CD4-positive, alpha-beta T cell treated with Interleukin-15 for 1 hour (primary cell): ENCODE results near the gene SLC43A1.

Experiments used
- DNase-seq: peaks from one replicate; pipeline ENCODE4 v3.0.0-alpha.2; 2020

The SLC43A1 gene

DNA sequence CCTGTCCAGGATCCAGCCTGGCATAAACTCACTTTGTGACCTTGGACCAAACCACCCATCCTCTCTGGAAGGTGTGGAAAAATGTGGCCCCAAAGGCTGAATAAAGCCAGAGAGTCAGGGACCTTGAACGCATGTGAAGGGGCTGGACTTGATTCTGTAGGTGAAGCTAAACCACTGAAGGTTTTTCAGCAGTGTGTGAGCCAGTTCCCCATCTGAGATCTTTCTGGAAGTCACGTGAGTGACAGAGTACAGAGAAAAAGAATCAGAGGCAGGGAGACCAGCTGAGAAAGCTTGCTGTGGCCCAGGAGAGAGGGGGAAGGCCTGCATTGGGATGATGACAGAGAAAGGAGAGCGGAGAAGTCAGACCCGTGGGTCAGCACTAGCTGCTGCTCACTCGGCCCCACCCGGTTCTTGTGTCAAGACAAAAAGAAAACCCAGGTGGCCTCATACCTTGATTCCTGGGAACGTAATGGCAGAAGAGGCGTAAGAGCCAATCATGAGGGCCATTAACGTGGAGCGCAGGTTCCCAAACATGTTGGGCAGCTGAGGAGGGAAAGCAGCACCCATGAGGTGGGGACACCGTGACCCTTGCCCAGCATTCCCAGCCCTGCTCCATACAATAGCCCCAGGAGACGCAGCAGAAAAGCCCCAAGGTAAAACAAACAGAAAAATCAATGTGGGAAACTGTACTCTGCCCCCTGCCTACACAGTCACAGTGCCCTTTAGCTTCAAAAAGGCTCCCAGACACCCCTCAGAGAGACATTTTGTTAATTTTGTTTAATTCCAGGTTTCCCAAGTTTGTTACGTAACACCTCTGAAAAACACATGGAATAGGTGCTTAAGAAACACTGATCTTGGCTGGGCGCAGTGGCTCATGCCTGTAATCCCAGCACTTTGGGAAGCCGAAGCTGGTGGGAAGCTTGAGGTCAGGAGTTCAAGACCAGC is 17.9 kb downstream of the SLC43A1 start:
- DNase-seq = no peak

DNA sequence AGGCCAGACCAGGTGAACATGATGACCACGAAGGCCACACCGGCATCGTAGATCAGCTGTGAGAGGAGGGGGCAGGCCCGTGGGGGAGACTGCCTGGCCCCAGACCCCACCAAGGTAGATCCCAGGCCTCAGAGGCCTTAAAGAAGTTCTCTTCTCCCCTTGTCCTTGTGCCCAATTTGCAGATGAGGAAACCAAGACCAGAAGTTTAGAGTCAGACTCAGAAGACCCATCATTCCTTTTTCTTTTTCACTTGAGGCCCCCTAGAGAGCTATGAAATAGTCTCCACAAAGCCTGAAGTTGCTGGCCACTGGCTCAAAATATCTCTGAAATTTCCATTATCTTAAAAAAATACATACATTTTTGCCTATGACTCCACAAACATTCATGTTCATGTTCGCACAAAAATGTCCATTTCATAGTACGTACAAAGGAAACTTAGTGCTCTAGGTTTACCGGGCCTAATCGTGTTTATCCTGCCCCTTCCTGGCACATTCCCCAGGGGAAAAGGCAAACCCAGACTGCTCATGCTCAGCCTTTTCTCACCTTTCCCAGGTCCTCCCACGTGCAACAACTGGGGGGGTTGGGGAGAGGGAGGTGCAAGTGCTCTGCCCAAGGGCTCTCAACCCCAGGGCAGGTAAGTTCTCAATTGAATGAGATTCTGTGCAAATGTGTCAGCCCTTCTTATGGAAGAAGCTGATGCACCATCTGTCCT is 19.2 kb downstream of the SLC43A1 start:
- DNase-seq = no peak

DNA sequence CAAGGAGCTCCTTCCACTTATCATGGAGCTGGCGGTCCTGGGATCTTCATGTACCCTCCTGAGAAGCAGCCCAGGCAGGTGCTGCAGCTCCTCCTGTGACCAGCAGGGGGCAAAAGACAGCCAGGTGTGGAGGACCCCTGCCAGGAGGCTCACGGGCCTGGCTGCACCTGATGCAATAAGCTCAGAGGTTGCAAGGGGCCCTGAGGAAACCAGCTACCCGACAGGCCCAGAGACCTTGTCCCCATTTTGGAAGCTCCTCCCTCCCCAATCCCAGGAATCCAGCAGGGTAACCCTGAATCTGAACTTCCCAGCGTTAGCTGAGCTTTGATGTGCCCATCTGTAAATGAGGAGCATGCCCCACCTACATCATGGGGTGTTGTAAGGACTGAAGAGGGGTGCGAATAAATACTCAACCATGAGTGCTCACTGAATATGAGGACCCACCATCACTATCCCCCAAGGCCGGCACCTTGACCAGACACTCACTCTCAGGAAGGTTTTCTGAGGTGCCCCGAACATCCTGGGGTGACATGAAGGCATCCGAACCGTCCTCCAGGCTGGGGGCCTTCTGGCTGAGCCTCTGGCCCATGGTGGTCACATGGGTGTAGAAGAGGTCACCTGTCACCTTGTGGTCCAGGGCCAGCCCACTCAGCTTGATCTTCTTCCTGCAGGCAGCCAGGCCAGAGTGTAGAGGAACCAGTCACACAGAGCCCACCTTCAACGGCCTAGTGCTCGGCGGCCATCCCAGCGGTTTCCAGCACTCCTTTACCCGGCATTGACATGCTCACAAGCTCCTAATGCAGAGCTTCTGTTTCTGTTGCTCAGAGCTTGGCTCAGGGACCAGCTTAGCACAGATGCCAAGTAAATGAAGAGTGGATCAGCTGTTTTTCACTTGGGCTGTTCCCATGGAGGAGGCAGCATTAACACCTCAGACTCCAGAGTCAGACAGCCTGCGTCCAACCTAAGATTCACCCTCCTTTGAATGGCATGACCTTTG is 21.7 kb downstream of the SLC43A1 start:
- DNase-seq = peak; percentile 69

DNA sequence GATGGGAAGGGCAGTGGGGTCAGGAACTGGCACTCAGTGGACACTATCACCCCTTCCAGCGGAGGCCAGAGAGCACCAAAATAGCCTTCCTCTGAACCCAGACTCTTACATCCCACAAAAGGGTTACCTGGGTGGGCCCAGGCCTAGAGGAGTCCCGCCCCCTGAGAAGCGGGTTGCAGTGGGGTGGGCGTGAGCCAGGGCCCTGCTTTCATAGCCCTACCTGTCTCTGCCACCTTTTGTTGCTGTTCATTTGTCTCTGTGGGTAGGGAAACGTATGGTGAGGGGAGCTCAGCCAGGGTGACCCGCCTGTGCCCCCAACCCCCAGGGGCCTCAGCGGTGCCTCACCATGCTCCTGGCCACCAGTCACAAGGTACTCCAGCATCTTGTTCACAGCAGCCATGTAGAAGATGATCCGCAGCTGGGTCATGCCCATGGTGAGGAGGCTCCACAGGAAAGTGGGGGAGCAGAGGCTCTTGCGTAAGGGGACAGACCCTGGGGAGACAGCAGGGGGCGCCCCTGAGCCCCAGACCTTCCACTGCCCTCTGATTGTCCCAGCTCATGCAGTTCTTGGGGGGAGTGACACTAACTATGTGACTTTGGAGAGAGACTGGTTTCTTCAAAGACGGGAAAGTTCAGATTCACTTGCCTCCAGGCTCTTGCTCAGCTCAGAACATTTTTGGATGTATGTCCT is 24.0 kb downstream of the SLC43A1 start:
- peak; percentile 37 for DNase-seq

DNA sequence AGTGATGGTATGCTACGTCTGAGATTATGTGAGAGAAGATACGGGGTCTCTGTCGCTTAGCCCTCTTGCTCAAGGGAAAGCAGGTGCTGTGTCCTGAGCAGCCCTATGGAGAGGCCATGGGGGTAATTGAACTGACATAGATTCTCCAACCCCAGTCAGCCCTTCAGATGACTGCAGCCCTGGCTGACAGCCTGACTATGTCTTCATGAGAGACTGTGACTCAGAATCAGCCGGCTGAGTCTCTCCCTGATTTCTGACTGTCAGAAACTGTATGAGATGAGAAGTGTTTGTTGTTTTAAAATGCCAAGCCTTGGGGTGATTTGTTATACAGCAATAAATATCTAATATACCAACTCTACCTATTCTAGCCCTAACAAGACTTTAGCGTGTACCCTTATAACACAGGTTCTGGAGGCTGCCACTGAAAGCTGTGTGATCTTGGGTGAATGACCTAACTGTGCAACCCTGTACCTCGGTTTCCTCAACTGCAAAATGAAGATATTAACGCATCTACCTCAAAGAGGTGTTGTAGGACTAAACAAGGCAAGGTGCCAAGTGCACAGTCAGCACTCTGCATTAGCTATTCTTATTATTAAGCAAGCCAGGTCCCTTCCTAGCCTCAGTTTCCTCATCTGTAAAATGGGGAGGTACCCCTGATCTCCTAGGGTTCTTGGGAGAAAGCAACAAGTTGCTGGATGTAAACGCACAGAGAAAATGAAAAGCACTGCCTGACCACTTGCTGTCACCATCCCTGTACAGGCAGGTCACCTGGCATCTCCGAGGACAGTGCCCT is 24.9 kb downstream of the SLC43A1 start:
- no peak for DNase-seq

DNA sequence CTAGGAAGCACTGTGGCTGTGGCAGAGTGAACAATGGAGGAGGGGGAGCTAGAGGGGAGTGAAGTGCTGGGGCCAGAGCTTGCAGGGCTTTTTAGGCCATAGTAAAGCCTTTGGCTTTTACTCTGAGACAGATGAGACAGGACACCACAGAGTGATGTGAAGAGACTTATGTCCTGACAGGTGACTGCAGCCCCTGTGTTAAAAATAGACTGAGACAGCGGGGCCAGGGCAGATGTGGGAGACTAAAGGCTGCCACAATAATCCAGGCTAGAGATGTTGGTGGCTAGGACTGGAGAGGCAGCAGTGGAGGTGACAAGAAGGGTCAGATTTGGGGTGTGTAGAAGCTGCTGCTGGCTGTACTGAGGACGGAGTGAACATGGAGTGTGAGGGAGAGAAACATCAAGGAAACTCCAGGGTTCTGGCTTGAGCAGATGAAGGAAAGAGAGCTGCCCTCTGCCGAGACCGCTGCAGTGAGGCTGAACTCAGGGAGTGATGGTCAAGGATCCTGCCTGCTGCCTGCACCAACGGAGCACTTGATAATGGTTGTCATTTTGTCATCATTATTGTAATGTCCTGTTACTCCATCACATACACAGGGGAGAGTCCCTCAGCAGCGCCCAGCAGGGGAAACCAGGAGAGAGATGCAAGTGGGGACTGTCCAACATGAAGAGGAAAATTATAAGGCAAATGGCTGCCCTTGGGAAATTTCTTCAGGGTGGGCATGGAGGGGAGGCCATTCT is 27.4 kb downstream of the SLC43A1 start:
- no peak for DNase-seq

DNA sequence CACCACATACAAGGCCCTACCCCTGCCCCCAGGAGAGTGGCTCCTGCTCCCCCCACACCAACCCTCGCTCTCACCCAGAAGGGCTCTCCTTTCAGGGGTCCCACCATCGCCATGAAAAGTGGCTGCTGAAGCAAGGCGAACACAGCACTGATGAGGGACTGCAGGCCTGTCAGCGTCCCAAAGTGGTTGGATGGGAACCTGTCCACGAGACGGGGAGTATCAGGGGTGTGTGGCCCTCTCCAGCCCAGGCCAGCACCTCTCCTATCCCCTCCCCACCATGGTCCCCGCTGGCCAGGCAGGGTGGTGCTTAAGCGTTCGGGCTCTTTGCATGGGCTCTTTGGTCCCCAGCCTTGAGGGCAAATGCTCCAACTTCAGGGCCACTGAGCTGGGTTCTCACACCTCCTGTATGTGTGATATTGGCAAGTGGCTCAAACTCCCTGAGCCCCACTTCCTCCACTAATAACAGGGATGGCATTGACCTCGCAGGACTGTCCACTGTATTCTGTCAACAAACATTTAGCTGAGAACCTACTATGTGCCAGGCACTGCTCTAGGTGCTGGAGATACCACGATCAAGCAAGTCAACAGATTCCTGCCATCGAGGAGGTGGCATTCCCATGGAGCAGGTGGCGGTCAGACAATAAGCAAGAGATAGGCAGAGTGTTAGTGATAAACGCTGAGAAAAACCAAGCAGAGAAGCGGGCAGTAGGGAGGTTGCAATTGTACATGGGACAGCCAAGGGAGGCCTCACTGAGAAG is 28.3 kb downstream of the SLC43A1 start:
- DNase-seq = no peak

DNA sequence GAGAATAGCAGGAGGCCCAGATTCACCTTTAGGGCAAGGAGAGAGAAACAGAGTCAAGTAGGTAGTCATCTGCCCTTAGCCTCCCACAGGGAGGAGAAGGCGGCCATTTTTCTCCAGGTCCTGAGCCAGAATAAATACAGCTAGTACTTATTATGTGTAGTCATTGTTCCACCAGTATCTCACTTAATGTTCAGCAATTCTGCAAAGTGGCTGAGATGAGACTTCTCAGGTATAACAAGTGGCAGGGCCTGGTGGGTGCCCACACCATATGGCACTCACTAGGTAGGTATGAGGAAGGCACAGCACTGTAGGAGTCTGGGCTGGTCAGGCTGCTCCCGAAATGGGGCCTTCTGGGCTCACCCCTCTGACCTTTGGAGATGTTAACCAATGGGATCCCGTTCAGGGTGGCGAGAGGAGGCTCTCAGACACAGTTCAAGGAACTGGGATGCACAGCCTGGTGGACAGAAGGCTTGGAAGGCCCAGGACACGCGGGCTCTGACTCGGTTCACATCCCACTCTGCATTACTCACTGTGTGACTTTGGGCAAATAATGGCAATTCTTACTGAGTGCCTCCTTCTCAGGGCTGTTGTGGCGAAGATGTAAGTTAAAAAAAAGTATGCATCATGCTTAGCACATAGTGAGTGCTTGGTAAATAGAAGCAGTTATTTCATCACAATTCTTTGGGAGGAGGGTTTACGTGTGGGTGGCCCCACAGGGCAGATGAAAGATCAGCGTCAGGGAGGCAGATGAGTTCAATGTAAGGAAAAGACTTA is 30.1 kb downstream of the SLC43A1 start:
- DNase-seq = no peak

DNA sequence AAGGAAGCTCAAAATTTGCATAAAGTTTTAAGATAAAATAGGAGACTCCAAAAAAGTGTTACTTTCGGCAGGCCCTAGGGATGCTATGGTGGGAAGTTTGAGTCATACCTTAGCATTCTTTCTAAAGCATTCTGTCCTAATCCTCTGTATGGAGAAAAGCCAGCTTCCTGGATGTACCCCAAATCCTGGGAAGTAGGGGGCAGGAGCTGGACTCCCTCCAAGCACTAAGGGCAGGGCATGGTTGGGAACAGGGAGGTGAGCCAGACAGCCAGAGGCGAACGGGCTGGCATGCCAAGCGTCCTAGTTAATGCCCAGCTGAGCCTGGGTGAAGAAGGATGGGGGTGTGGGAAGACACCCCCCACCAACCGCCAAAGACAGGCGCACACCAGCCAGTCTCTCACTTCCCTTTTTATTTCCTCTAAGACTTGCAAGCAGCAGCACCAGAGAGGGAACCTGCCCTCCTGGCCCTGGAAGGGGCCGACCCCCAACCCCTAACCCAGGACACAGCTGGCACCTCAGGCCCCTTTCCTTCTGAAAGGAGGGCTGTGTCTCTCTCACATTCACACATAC is 31.3 kb downstream of the SLC43A1 start:
- peak; percentile 39 for DNase-seq

DNA sequence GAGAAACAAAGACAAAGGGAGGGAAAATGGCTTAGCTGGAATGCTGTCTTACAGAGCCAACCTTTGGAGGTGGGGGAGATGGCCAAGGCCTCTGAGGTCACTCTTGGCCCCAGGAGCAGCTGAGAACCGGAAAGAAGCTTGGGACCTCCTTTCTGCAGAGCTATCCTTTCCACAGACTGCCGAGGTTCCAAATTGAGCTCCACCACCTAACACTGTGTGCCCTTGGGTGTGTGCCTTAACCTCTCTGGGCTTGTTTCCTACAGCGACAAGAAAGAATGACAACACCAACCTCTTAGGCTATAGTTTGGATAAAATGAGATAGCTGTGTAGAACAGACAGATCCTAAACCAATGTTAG is 32.0 kb downstream of the SLC43A1 start:
- DNase-seq = no peak

DNA sequence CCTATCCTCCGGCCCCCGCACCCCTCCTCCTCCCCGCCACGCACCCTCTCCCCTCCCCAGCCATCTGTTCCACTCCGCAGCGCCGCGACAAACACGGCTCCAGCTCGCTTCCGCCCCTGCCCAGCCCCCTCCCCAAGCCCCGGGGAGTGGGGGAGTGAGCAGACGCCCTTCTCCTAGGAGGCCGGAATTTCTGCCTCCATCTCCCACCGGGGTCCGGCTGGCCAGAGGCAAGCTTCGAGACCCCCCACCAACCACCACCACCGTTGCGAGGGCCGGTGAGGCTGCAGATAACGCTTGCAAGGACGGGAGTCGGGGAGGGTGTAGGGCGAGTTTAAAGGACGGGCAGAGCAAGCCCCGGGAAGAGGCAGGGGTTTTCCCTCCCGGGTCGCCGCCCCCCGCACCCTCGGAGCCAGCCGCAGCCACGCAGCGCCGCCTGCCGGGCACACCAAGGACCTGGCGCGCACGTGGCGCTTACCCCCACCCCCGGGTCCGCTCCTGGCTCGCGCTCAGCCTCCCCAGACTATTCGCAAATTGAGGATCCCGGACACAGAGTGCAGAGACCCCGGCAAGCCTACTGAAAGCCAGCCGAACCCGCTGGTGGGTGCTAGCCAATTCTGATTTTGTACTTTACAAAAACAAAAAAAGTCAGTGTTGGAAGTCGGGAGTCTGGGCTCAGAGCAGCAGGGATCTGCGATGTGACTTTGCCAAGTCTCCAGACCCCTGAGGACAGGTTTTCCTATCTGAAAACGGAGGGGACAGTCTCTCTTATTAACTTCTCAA is 32.5 kb downstream of the SLC43A1 start:
- DNase-seq = peak; percentile 64

DNA sequence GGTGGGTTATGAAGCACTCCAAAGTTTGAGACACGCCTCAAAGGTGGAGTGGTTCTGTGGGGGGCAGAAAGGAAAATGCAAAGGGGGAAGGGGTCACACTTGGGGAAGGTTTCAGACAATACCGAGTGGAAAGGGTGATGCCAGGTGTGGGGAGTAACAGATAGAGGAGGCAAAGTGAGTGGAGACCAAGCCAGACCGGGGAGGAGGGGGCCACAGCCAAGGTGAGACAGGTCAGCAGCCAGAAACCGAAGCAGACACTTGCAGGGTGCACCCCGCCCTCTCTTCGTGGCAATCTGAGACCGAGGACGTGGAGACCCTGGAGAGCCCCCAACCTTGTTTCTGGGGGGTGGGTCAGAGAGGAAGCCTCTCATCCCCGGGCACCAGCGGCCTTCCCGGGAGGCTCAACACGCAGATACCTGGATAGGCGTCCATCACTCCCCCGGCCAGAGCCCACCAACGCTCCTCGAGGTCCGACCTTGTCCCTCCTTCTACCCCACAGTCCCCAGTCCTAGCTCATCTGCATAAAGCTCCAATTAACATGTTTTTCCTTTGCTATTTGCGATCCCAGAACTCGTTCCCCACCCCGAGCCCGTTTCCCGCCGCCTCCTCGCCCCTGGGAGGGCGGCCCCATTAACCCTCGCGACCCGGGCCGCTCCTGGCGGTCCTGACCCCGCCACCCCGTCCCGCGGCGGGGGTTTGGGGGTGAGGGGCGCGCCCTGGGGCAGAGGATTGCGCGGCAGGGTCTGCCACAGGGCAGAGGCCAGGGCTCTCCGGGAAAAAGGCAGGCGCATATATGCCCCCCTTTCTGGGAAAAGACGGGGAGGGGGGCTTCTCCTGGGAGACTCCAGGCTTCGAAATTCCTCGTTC is 33.4 kb downstream of the SLC43A1 start:
- DNase-seq = no peak

DNA sequence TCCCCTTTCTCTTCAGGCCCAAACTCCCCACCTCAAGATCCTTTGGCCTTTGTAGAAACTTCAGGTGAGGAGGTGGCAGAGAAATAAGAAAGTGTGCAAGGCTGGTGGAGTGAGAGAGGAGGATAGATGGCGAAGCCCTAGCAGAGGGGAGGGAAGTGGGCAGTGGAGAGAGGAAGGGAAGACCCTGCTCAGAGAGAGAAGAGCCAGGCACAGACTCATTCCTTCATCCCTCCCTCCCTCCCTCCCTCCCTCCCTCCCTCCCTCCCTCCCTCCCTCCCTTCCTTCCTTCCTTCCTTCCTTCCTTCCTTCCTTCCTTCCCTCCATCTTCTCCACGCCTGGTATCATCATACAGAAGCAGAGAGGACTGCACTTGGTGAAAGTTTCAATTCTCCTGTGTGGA is 34.2 kb downstream of the SLC43A1 start:
- DNase-seq = no peak

DNA sequence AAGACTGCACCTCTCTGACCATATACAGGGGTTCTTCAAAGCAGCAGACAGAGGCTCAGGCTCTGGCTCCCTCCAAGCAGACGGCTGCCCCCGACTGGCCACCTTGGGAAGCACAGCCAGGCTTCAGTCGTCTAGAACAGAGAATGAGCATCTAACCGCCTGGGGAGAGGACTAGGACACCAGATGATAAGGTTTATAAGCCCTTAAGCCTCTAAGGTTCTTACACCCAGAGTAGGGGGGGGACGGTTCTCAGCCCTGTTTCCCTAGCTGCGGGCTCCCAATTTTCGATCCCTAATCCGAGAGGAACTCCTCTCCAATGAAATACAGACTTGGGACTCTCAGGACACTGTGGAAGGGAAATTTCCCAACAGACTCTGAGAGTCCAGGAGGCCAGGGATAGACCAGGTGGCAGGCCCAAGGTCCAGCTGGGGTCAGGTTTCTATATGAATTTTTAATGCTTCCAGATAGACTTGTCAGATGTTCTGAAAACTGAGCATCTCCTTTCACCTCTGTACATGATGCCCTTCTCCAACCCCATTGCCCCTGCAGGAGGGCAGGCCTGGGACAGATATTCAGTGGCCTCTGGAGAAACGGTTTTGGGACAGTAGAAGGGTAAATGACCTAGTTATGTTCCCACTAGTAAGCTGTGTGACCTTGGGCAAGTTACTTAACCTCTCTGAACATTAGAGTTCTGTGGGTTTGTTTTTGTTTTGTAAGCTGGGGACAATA is 34.9 kb downstream of the SLC43A1 start:
- DNase-seq = peak; percentile 63

DNA sequence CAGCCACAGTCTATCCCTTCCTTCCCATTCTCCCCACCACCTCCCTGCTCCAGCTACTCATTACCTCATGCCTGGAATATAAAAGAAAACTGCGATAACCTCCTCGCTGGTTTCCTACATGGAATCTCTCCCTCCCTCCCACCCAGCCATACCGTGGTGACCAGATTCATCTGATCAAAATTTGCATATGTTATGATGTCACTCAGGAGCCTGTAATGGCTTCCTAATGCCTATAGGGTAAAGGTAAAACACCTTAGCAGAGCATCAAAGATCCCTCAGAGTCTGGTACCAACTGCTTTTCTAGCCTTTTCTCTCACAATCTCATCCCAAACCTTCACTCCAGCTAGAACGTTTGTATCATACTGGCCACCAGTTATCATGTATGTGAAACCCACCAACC is 35.6 kb downstream of the SLC43A1 start:
- DNase-seq = no peak

DNA sequence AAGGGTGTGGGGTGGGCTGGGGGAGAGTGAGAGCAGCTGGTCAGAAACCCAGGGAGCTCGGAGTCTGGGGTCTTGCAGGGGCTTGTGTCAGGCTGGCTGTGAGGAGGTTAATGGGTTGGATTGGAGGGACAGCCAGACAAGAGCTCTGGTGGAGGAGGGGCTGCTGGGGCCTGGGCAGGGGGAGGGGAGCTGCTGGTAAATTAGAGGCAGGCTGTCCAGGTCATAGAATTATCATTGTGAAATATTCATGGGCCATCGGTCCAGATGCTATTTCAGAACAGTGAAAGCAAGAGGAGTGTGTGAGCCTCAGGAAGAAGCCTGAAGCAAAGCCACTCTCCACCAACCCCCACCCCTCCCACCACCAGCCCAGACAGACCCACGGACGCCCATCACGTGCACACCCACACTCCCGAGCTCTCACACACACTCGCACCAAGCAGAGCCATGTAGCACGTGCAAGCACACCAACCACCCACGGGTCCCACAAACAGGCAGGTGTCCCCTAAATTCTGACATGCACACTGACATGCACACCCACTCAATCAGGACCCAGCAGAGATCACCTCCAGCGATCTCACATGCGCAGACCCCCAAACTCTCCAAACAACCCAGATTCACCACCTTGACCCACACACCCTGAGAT is 36.4 kb downstream of the SLC43A1 start:
- DNase-seq = no peak
